Gastroesophageal sphincter (tissue), 3 donors: Measurements from ENCODE around the gene RFNG.

Source experiments
- POLR2AphosphoS5 ChIP-seq: sonication (generic); formaldehyde crosslinking; IDR thresholded peaks from one replicate; pipeline ENCODE4 v1.6.1; 2017; ENCODE audit warnings: antibody characterized with exemption
- TF ChIP-seq, protein P1 (sequence below), 4 experiments: fragments of 200-600 bp in 2 of 4; fragments of 450-650 bp in 2 of 4; sonication (generic) in 1 of 4; IDR thresholded peaks; one replicate each; pipeline ENCODE4 v1.5.1; 2017 to 2019; ENCODE audit warnings: antibody characterized with exemption in 4 of 4, mild to moderate bottlenecking in 2 of 4, moderate library complexity in 2 of 4

DNA sequence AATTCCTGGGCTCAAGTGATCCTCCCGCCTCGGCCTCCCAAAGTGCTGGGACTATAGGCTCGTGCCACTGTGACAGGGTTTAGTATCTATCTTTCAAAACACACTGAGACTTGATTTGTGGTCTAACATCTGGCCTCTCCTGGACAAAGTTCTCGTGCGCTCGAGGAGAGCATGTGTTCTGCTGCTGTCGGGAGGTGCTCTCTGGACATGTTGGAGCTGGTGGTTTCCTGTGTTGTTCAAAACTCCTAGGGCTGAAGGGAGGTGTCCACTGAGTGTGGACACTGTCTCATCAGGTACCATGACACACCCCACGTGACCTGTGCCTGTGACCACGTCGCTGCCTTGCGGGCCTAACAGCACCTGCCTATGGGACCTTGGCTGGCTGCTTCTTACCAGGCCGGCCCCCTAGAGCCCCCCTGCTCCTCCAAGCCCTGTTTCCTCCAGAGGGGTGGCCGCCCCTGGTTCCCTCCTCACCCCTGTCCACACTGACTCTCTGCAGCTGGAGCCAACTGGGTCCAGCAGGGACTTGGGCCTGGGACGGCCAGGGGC lies 5.6 kb downstream of the RFNG start:
- TF ChIP-seq, protein P1, sequence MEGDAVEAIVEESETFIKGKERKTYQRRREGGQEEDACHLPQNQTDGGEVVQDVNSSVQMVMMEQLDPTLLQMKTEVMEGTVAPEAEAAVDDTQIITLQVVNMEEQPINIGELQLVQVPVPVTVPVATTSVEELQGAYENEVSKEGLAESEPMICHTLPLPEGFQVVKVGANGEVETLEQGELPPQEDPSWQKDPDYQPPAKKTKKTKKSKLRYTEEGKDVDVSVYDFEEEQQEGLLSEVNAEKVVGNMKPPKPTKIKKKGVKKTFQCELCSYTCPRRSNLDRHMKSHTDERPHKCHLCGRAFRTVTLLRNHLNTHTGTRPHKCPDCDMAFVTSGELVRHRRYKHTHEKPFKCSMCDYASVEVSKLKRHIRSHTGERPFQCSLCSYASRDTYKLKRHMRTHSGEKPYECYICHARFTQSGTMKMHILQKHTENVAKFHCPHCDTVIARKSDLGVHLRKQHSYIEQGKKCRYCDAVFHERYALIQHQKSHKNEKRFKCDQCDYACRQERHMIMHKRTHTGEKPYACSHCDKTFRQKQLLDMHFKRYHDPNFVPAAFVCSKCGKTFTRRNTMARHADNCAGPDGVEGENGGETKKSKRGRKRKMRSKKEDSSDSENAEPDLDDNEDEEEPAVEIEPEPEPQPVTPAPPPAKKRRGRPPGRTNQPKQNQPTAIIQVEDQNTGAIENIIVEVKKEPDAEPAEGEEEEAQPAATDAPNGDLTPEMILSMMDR (IDR thresholded peaks at IDR 0.05) = no peak
- no peak for TF ChIP-seq POLR2AphosphoS5
